ACC112 (cell line): ENCODE measurements around the gene CLDN3.

Experiments
- H2AFZ ChIP-seq: fragments of 200-600 bp; sonication (generic); one replicate; pipeline ENCODE4 v1.6.0; 2017; ENCODE audit warnings: antibody characterized with exemption, low read length; ENCODE audit not compliant: unreplicated experiment
- H3K27ac ChIP-seq: fragments of 200-600 bp; sonication (generic); 2 replicates; pipeline ENCODE4 v1.5.1; 2014; ENCODE audit warnings: low read depth, mild to moderate bottlenecking, antibody characterized with exemption, low read length, moderate library complexity
- H3K27me3 ChIP-seq: fragments of 200-600 bp; sonication (generic); 2 replicates; pipeline ENCODE4 v1.6.1; 2014; ENCODE audit warnings: mild to moderate bottlenecking, antibody characterized with exemption, low read length, moderate library complexity, mixed read lengths; ENCODE audit not compliant: insufficient read depth
- H3K36me3 ChIP-seq: fragments of 200-600 bp; sonication (generic); 2 replicates; pipeline ENCODE4 v1.6.1; 2016; ENCODE audit warnings: mild to moderate bottlenecking, antibody characterized with exemption, low read length, moderate library complexity, mixed read lengths; ENCODE audit not compliant: insufficient read depth
- H3K4me1 ChIP-seq: fragments of 200-600 bp; sonication (generic); one replicate; pipeline ENCODE4 v1.6.1; 2016; ENCODE audit warnings: low read length, mixed read lengths; ENCODE audit not compliant: insufficient read depth, unreplicated experiment, control insufficient read depth
- H3K4me3 ChIP-seq: fragments of 200-600 bp; sonication (generic); 2 replicates; pipeline ENCODE4 v1.5.1; 2014; ENCODE audit warnings: mild to moderate bottlenecking, low read depth, low read length
- H3K79me2 ChIP-seq: fragments of 200-600 bp; sonication (generic); one replicate; pipeline ENCODE4 v1.6.0; 2016; ENCODE audit warnings: low read length; ENCODE audit not compliant: control insufficient read depth, unreplicated experiment, insufficient read depth

CLDN3 gene

GRCh38 chr7:73770860-73771670 is 995 bp upstream of the CLDN3 start:
- Histone ChIP-seq H3K4me1 (peaks cover 12% of the 10 kb centered on the region), H3K79me2 (no peaks in the 10 kb centered on the region), H3K4me3 (no peak overlapping the region), H3K27ac (no peak overlapping the region), H3K36me3 (no peaks in the 10 kb centered on the region), H2AFZ (no peak overlapping the region), H3K27me3 (peaks cover 34% of the 10 kb centered on the region)

GRCh38 chr7:73769481-73770001 is 529 bp downstream of the CLDN3 start:
- Histone ChIP-seq H3K79me2 (no peaks in the 10 kb centered on the region), H2AFZ (no peak overlapping the region), H3K27ac (no peak overlapping the region), H3K4me1 (peaks cover 6% of the 10 kb centered on the region), H3K4me3 (0 out of 2 replicates have a peak overlapping the region, but pooled peaks have one; percentile 17), H3K27me3 (peaks cover 34% of the 10 kb centered on the region), H3K36me3 (no peaks in the 10 kb centered on the region)

GRCh38 chr7:73768641-73769480 is 1.2 kb downstream of the CLDN3 start:
- Histone ChIP-seq H3K27ac (no peak overlapping the region), H3K4me1 (peaks cover 3% of the 10 kb centered on the region), H3K4me3 (no peak overlapping the region), H3K36me3 (no peaks in the 10 kb centered on the region), H2AFZ (no peak overlapping the region), H3K79me2 (no peaks in the 10 kb centered on the region), H3K27me3 (peaks cover 34% of the 10 kb centered on the region)

- no peak overlapping the region for H3K27ac ChIP-seq
- no peak overlapping the region for H3K4me3 ChIP-seq
- peaks cover 34% of the 10 kb centered on the region for H3K27me3 ChIP-seq
- H3K79me2 ChIP-seq: no peaks in the 10 kb centered on the region
- no peak overlapping the region for H2AFZ ChIP-seq
- H3K36me3 ChIP-seq: no peaks in the 10 kb centered on the region
- peaks cover 3% of the 10 kb centered on the region for H3K4me1 ChIP-seq
Measured at GRCh38 chr7:73766556-73767229, 3.4 kb downstream of the CLDN3 start.

GRCh38 chr7:73762659-73762999 is 7.4 kb downstream of the CLDN3 start:
- H3K27ac ChIP-seq: no peak overlapping the region
- no peak overlapping the region for H2AFZ ChIP-seq
- no peaks in the 10 kb centered on the region for H3K36me3 ChIP-seq
- no peak overlapping the region for H3K4me3 ChIP-seq
- H3K4me1 ChIP-seq: no peaks in the 10 kb centered on the region
- no peaks in the 10 kb centered on the region for H3K79me2 ChIP-seq
- H3K27me3 ChIP-seq: no peaks in the 10 kb centered on the region

- Histone ChIP-seq H2AFZ (no peak overlapping the region), H3K4me3 (no peak overlapping the region), H3K27ac (no peak overlapping the region), H3K4me1 (no peaks in the 10 kb centered on the region), H3K36me3 (no peaks in the 10 kb centered on the region), H3K79me2 (no peaks in the 10 kb centered on the region), H3K27me3 (no peaks in the 10 kb centered on the region)
Measured at GRCh38 chr7:73761854-73762658, 8.0 kb downstream of the CLDN3 start.

- Histone ChIP-seq H3K79me2 (no peaks in the 10 kb centered on the region), H3K4me1 (no peaks in the 10 kb centered on the region), H3K36me3 (no peaks in the 10 kb centered on the region), H3K27me3 (no peaks in the 10 kb centered on the region), H3K4me3 (no peak overlapping the region), H2AFZ (no peak overlapping the region), H3K27ac (no peak overlapping the region)
Measured at GRCh38 chr7:73758581-73759138, 11.4 kb downstream of the CLDN3 start.

- H3K4me1 ChIP-seq: no peaks in the 10 kb centered on the region
- no peak overlapping the region for H2AFZ ChIP-seq
- H3K27ac ChIP-seq: no peak overlapping the region
- no peaks in the 10 kb centered on the region for H3K79me2 ChIP-seq
- no peaks in the 10 kb centered on the region for H3K36me3 ChIP-seq
- no peaks in the 10 kb centered on the region for H3K27me3 ChIP-seq
- H3K4me3 ChIP-seq: no peak overlapping the region
Measured at GRCh38 chr7:73749931-73750776, 19.9 kb downstream of the CLDN3 start.

GRCh38 chr7:73746378-73746777 is 23.7 kb downstream of the CLDN3 start:
- H3K4me1 ChIP-seq: no peaks in the 10 kb centered on the region
- no peak overlapping the region for H3K27ac ChIP-seq
- H2AFZ ChIP-seq: no peak overlapping the region

More at GRCh38 chr7:73746378-73746777, 23.7 kb downstream of the CLDN3 start:
- Histone ChIP-seq H3K4me3 (no peak overlapping the region), H3K36me3 (no peaks in the 10 kb centered on the region), H3K79me2 (no peaks in the 10 kb centered on the region), H3K27me3 (no peaks in the 10 kb centered on the region)
